ENCODE results near the gene LRIG1. TPM values are rescaled to one million over a fixed set of nuclear protein-coding genes. Genes with fewer than 3 reads are reported as not detected.
A peak's percentile ranks its signal among the peaks of the same experiment; 100 is the strongest.

LRIG1 gene
- total and polyA plus RNA-seq, 10 of the 15 experiments (the other 5 are each of a cell fraction or from before 2014, with no cell fraction given), result 0.84 to 16.4 (median 8.1) TPM

GRCh38 chr3:66386011-66386924, 114.6 kb downstream of the LRIG1 start (continued):
- TF ChIP-seq SIX5 (IDR thresholded peaks at IDR 0.05; ENCODE audit: low read depth, low read length, severe bottlenecking) (no peak), BCLAF1 (IDR thresholded peaks at IDR 0.05) (no peak), RUNX3 (IDR thresholded peaks at IDR 0.05; ENCODE audit: low read length) (peak; percentile 62), EP300 (IDR thresholded peaks at IDR 0.05; ENCODE audit: borderline replicate concordance in 1 of 2, control insufficient read depth in 1 of 2, low read depth in 2 of 2, low read length in 2 of 2) (peak; percentile 29 to 43; a peak in 1 of 4 replicates), CTCF (IDR thresholded peaks at IDR 0.05 in 2 of 3, conservative IDR thresholded peaks at IDR 0.05 in 1 of 3; ENCODE audit: control insufficient read depth in 2 of 3, extremely low read depth in 1 of 3, insufficient read depth in 1 of 3, low read depth in 3 of 3, low read length in 3 of 3) (no peak), RELA (IDR thresholded peaks at IDR 0.05; ENCODE audit: borderline replicate concordance, partially characterized antibody) (no peak), POU2F2 (IDR thresholded peaks at IDR 0.05; ENCODE audit: borderline replicate concordance, low read depth, low read length) (no peak), FOXK2 (IDR thresholded peaks at IDR 0.05) (no peak), SPI1 (IDR thresholded peaks at IDR 0.05; ENCODE audit: borderline replicate concordance, insufficient read depth, low read depth, low read length) (0 out of 2 replicates have a peak, but pooled peaks have one; percentile 30), IKZF2 (IDR thresholded peaks at IDR 0.05) (peak; percentile 88 to 90), NR2F1 (conservative IDR thresholded peaks at IDR 0.05) (peak; percentile 97), HCFC1 (IDR thresholded peaks at IDR 0.05; ENCODE audit: low read length) (no peak; the same call in 1 of the 2 replicates), MEF2A (IDR thresholded peaks at IDR 0.05; ENCODE audit: insufficient read depth, low read depth, low read length) (no peak), SMARCA5 (IDR thresholded peaks at IDR 0.05) (peak; percentile 86), GABPA (IDR thresholded peaks at IDR 0.05; ENCODE audit: low read depth) (peak; percentile 25; the same call in 1 of the 2 replicates), CHD1 (IDR thresholded peaks at IDR 0.05; ENCODE audit: low read depth, low read length) (no peak), NFYA (IDR thresholded peaks at IDR 0.05; ENCODE audit: borderline replicate concordance, low read depth, low read length) (no peak), ZBED1 (IDR thresholded peaks at IDR 0.05; ENCODE audit: borderline replicate concordance) (no peak), IRF4 (IDR thresholded peaks at IDR 0.05; ENCODE audit: low read depth, low read length) (no peak), POLR2AphosphoS2 (IDR thresholded peaks at IDR 0.05; ENCODE audit: low read depth, low read length) (no peak), NFYB (IDR thresholded peaks at IDR 0.05; ENCODE audit: insufficient read depth, low read depth, low read length) (0 out of 2 replicates have a peak, but pooled peaks have one; percentile 45), ZSCAN29 (IDR thresholded peaks at IDR 0.05) (no peak), HDGF (IDR thresholded peaks at IDR 0.05) (no peak; the same call in 1 of the 2 replicates), RCOR1 (conservative IDR thresholded peaks at IDR 0.05; ENCODE audit: low read depth, low read length) (0 out of 2 replicates have a peak, but pooled peaks have one; percentile 80)
- TF ChIP-seq, protein P1, sequence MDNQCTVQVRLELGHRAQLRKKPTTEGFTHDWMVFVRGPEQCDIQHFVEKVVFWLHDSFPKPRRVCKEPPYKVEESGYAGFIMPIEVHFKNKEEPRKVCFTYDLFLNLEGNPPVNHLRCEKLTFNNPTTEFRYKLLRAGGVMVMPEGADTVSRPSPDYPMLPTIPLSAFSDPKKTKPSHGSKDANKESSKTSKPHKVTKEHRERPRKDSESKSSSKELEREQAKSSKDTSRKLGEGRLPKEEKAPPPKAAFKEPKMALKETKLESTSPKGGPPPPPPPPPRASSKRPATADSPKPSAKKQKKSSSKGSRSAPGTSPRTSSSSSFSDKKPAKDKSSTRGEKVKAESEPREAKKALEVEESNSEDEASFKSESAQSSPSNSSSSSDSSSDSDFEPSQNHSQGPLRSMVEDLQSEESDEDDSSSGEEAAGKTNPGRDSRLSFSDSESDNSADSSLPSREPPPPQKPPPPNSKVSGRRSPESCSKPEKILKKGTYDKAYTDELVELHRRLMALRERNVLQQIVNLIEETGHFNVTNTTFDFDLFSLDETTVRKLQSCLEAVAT (IDR thresholded peaks at IDR 0.05), result peak; percentile 55; the same call in 1 of the 2 replicates
